IMR-90 (cell line): ENCODE data around the gene MYO1A. TPM values are rescaled to one million over a fixed set of nuclear protein-coding genes. Genes with fewer than 3 reads are reported as not detected.

ENCODE experiments used
- ATAC-seq: fragments of 200-7000 bp; cut with Tn5 transposase; 2 replicates; pipeline ENCODE4 v1.9.1; 2020; ENCODE audit warnings: low read depth, mild to moderate bottlenecking, moderate library complexity
- BruUV-seq: library from RNA; stranded (reverse); fragments of 400-500 nt; replicated peaks from 2 replicates; lab custom pipeline; 2021; lab: Mats Ljungman, UMichigan
- CTCF ChIA-PET: fragments of 300-600 bp; formaldehyde crosslinking; extraction: SDS; loops from one replicate; lab custom pipeline; 2021; ENCODE audit warnings: antibody characterized with exemption; lab: Yijun Ruan, JAX
- POLR2A ChIA-PET: fragments of 300-600 bp; sonication (Branson Sonifier 250); formaldehyde crosslinking; loops from one replicate; lab custom pipeline; 2022; ENCODE audit warnings: antibody characterized with exemption; ENCODE audit not compliant: unreplicated experiment; lab: Charles Lee
- DNase-seq: peaks from one replicate; pipeline ENCODE4 v3.0.0; 2013
- H2AFZ ChIP-seq: replicated peaks from 2 replicates; pipeline ENCODE3; 2013; ENCODE audit warnings: low read length, mild to moderate bottlenecking; ENCODE audit not compliant: poor library complexity
- H2AK5ac ChIP-seq: 2 replicates; pipeline ENCODE4 v1.6.1; 2013; ENCODE audit warnings: low read depth, low read length, inconsistent platforms
- H2AK9ac ChIP-seq: replicated peaks from 2 replicates; pipeline ENCODE3; 2013; ENCODE audit warnings: mild to moderate bottlenecking, low read depth, low read length, moderate library complexity; ENCODE audit not compliant: poor library complexity
- H2BK120ac ChIP-seq: 2 replicates; pipeline ENCODE4 v1.6.1; 2013; ENCODE audit warnings: low read depth, low read length, inconsistent platforms
- H2BK15ac ChIP-seq: 3 replicates; pipeline ENCODE4 v1.6.1; 2013; ENCODE audit warnings: low read depth, low read length, inconsistent platforms
- H2BK20ac ChIP-seq: 2 replicates; pipeline ENCODE4 v1.6.1; 2013; ENCODE audit warnings: low read depth, mild to moderate bottlenecking, inconsistent platforms, low read length, moderate library complexity
- H2BK5ac ChIP-seq: 2 replicates; pipeline ENCODE4 v1.6.1; 2013; ENCODE audit warnings: mild to moderate bottlenecking, low read depth, low read length, inconsistent platforms; ENCODE audit not compliant: poor library complexity, severe bottlenecking
- H3K14ac ChIP-seq: replicated peaks from 2 replicates; pipeline ENCODE4 v1.6.1; 2013; ENCODE audit warnings: low read depth, low read length, inconsistent platforms
- H3K18ac ChIP-seq: 2 replicates; pipeline ENCODE4 v1.6.1; 2013; ENCODE audit warnings: low read depth, low read length, control low read depth
- H3K23ac ChIP-seq: 2 replicates; pipeline ENCODE4 v1.6.1; 2013; ENCODE audit warnings: low read depth, low read length, inconsistent platforms
- H3K27ac ChIP-seq: 2 replicates; pipeline ENCODE4 v1.5.1; 2013; ENCODE audit warnings: mild to moderate bottlenecking, control low read depth, low read length; ENCODE audit not compliant: insufficient read depth
- H3K27me3 ChIP-seq: 2 replicates; pipeline ENCODE4 v1.6.1; 2013; ENCODE audit warnings: low read length; ENCODE audit not compliant: control insufficient read depth, insufficient read depth
- H3K36me3 ChIP-seq: 2 replicates; pipeline ENCODE4 v1.6.1; 2013; ENCODE audit warnings: low read length, mixed read lengths; ENCODE audit not compliant: control insufficient read depth, insufficient read depth
- H3K4ac ChIP-seq: 2 replicates; pipeline ENCODE4 v1.6.1; 2013; ENCODE audit warnings: low read depth, low read length, inconsistent platforms
- H3K4me1 ChIP-seq: 2 replicates; pipeline ENCODE4 v1.6.1; 2013; ENCODE audit warnings: low read length, mixed read lengths; ENCODE audit not compliant: control insufficient read depth, insufficient read depth
- H3K4me2 ChIP-seq: 2 replicates; pipeline ENCODE4 v1.6.1; 2013; ENCODE audit warnings: low read depth, mild to moderate bottlenecking, control low read depth, low read length, moderate library complexity
- H3K4me3 ChIP-seq: 2 replicates; pipeline ENCODE4 v1.5.1; 2013; ENCODE audit warnings: low read depth, mild to moderate bottlenecking, control low read depth, low read length, moderate library complexity; ENCODE audit not compliant: insufficient read depth
- H3K56ac ChIP-seq: 2 replicates; pipeline ENCODE4 v1.6.1; 2013; ENCODE audit warnings: low read length, inconsistent platforms; ENCODE audit not compliant: insufficient read depth; ENCODE audit errors: extremely low read depth
- H3K79me1 ChIP-seq, 2 experiments: 2 replicates each; pipeline ENCODE4 v1.6.1; 2013; ENCODE audit warnings: low read length in 2 of 2, inconsistent platforms in 1 of 2, low read depth in 1 of 2
- H3K9ac ChIP-seq: 2 replicates; pipeline ENCODE4 v1.6.1; 2013; ENCODE audit warnings: low read depth, low read length, control low read depth
- H3K9me1 ChIP-seq: 2 replicates; pipeline ENCODE4 v1.6.1; 2013; ENCODE audit warnings: low read length, inconsistent platforms; ENCODE audit not compliant: insufficient read depth
- H3K9me3 ChIP-seq: 2 replicates; pipeline ENCODE4 v1.6.1; 2013; ENCODE audit warnings: low read length; ENCODE audit not compliant: control insufficient read depth, insufficient read depth
- H4K20me1 ChIP-seq: 2 replicates; pipeline ENCODE4 v1.6.1; 2013; ENCODE audit warnings: low read length, inconsistent platforms; ENCODE audit not compliant: insufficient read depth
- H4K5ac ChIP-seq: 2 replicates; pipeline ENCODE4 v1.6.1; 2013; ENCODE audit warnings: mild to moderate bottlenecking, low read depth, low read length, control low read depth
- H4K8ac ChIP-seq, 2 experiments: 2 replicates each; pipeline ENCODE4 v1.6.1; 2013; ENCODE audit warnings: low read depth in 2 of 2, low read length in 2 of 2, control low read depth in 1 of 2, inconsistent platforms in 1 of 2
- H4K91ac ChIP-seq: 2 replicates; pipeline ENCODE4 v1.6.1; 2013; ENCODE audit warnings: low read depth, low read length, inconsistent platforms; ENCODE audit not compliant: insufficient read depth
- BHLHE40 ChIP-seq: fragments of 150-350 bp; IDR thresholded peaks from 2 replicates; pipeline ENCODE4 v1.6.1; 2016; ENCODE audit warnings: mild to moderate bottlenecking, low read depth, low read length
- CHD1 ChIP-seq: IDR thresholded peaks from 2 replicates; pipeline ENCODE4 v1.6.1; 2012; ENCODE audit warnings: low read depth, low read length, improper control_type of control experiment
- CTCF ChIP-seq: conservative IDR thresholded peaks from 2 replicates; pipeline ENCODE4 v1.5.1; 2012; ENCODE audit warnings: mild to moderate bottlenecking, low read depth, low read length, improper control_type of control experiment
- MAZ ChIP-seq: IDR thresholded peaks from 2 replicates; pipeline ENCODE4 v1.6.1; 2012; ENCODE audit warnings: low read depth, mild to moderate bottlenecking, low read length, improper control_type of control experiment, moderate library complexity, borderline replicate concordance
- NFE2L2 ChIP-seq: fragments of 150-350 bp; IDR thresholded peaks from 2 replicates; pipeline ENCODE4 v1.6.1; 2016; ENCODE audit warnings: low read depth, mild to moderate bottlenecking, low read length
- POLR2A ChIP-seq: IDR thresholded peaks from 2 replicates; pipeline ENCODE4 v1.6.1; 2012; ENCODE audit warnings: mild to moderate bottlenecking, low read depth, low read length
- RCOR1 ChIP-seq: IDR thresholded peaks from 2 replicates; pipeline ENCODE4 v1.6.1; 2012; ENCODE audit warnings: mild to moderate bottlenecking, low read length, improper control_type of control experiment; ENCODE audit not compliant: insufficient replicate concordance
- RFX5 ChIP-seq: IDR thresholded peaks from 2 replicates; pipeline ENCODE4 v1.8.0; 2012; ENCODE audit warnings: low read depth, mild to moderate bottlenecking, low read length, moderate library complexity
- SMC3 ChIP-seq: fragments of 150-350 bp; IDR thresholded peaks from 2 replicates; pipeline ENCODE4 v1.6.1; 2016; ENCODE audit warnings: low read depth, mild to moderate bottlenecking, antibody characterized with exemption, low read length, moderate library complexity
- WGBS, 2 experiments: methylation state at CpG; one replicate each; pipeline versions ENCODE4 v1.1.5 to v1.1.7; 2013; ENCODE audit warnings: missing lambda C conversion rate in 2 of 2; ENCODE audit not compliant: insufficient read length in 1 of 2; ENCODE audit errors: extremely low coverage in 2 of 2; 5-methylcytosine and 5-hydroxymethylcytosine counted together
- dilution Hi-C: fragments of 300-500 bp; cut with HindIII; formaldehyde crosslinking; loops from one replicate; pipeline ENCODE4 v1.14.3; 2018; ENCODE audit warnings: low sequenced_read_pairs; ENCODE audit not compliant: unreplicated experiment
- in situ Hi-C: fragments of 300-500 bp; cut with MboI; formaldehyde crosslinking; loops from 3 replicates; pipeline ENCODE4 v1.14.3; 2019; ENCODE audit warnings: low sequenced_read_pairs, inconsistent platforms, mixed read lengths
- intact Hi-C: fragments of 100-400 bp; cut with micrococcal nuclease; formaldehyde crosslinking; loops from 2 replicates; pipeline ENCODE4 v1.10.0; 2022
- polyA plus RNA-seq, 3 experiments: library from polyadenylated mRNA; depleted of rRNA; stranded (reverse); fragments of >200 nt; gene quantifications; 2 replicates each; pipeline ENCODE4 v1.2.3, GENCODE V29; 2012; ENCODE audit warnings: low replicate concordance in 1 of 3
- total RNA-seq: library from RNA; depleted of rRNA; stranded (reverse); fragments of >200 nt; gene quantifications from 2 replicates; pipeline ENCODE4 v1.2.3, GENCODE V29; 2012
- TF ChIP-seq, protein P1 (sequence below): fragments of 150-350 bp; IDR thresholded peaks from 2 replicates; pipeline ENCODE4 v1.6.1; 2016; ENCODE audit warnings: low read depth, mild to moderate bottlenecking, low read length, moderate library complexity, borderline replicate concordance

Gene MYO1A
- total and polyA plus RNA-seq, 2 of the 4 experiments (the other 2 are of a cell fraction), result under 0.01 TPM; not detected in 1

- WGBS, 2 experiments, result 98% methylated on average over 11 of the region's 26 CpGs; no CpG with 5 or more reads in 1 of the 2 experiments
- CTCF ChIA-PET, result no interaction called here
- in situ Hi-C loops, result loop anchor here (25.0 kb wide), 1 partner anchor 483 kb away; the partner anchor contains the start of gene RBMS2
Observed at GRCh38 chr12:56995201-56995929, 54.6 kb downstream of the MYO1A start.

More at GRCh38 chr12:56995201-56995929, 54.6 kb downstream of the MYO1A start:
- Histone ChIP-seq H3K9me1 (peaks cover 13% of the 10 kb centered on the region), H3K79me1 (peaks cover 4 to 26% of the 10 kb centered on the region in 2 experiments; a peak in 3 of 4 replicates), H3K18ac (no peak overlapping the region), H2AK5ac (no peak overlapping the region), H3K4ac (no peak overlapping the region), H3K56ac (no peak overlapping the region), H3K9ac (no peak overlapping the region), H3K14ac (no peak overlapping the region), H3K4me3 (no peak overlapping the region), H4K8ac (no peak overlapping the region), H4K20me1 (peaks cover 19% of the 10 kb centered on the region), H2BK15ac (no peak overlapping the region), H2AFZ (peak overlapping the region; percentile 53), H3K27ac (no peak overlapping the region), H2BK120ac (no peak overlapping the region), H3K9me3 (no peaks in the 10 kb centered on the region), H3K4me2 (no peak overlapping the region), H3K27me3 (no peaks in the 10 kb centered on the region), H2AK9ac (no peak overlapping the region), H2BK5ac (no peak overlapping the region), H4K5ac (no peak overlapping the region), H3K4me1 (no peaks in the 10 kb centered on the region; the same call in 1 of the 2 replicates), H2BK20ac (no peak overlapping the region), H3K36me3 (peaks cover 17% of the 10 kb centered on the region), H3K23ac (no peak overlapping the region), H4K91ac (no peak overlapping the region)
- DNase-seq (no peak), ATAC-seq (no peak)
- POLR2A ChIA-PET, result no interaction called here
- dilution Hi-C loops (no loop called here), intact Hi-C loops (no loop called here)
- TF ChIP-seq, protein P1, sequence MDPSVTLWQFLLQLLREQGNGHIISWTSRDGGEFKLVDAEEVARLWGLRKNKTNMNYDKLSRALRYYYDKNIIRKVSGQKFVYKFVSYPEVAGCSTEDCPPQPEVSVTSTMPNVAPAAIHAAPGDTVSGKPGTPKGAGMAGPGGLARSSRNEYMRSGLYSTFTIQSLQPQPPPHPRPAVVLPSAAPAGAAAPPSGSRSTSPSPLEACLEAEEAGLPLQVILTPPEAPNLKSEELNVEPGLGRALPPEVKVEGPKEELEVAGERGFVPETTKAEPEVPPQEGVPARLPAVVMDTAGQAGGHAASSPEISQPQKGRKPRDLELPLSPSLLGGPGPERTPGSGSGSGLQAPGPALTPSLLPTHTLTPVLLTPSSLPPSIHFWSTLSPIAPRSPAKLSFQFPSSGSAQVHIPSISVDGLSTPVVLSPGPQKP, result no peak
- TF ChIP-seq RCOR1, result no peak
- no peak for TF ChIP-seq CTCF
- TF ChIP-seq SMC3, result no peak
- TF ChIP-seq POLR2A, result no peak
- no peak for TF ChIP-seq BHLHE40
- no peak for TF ChIP-seq NFE2L2
- TF ChIP-seq CHD1, result no peak
- TF ChIP-seq MAZ, result no peak
- no peak for TF ChIP-seq RFX5
- no TSS peak for BruUV-seq
